Measurements from ENCODE around the gene ATF2. TPM values are rescaled to one million over a fixed set of nuclear protein-coding genes. Genes with fewer than 3 reads are reported as not detected.

The ATF2 gene
- polyA plus RNA-seq (2013, experiment 1 of 2), result 29.2 TPM
- polyA plus RNA-seq (2013, experiment 2 of 2), result 31.4 TPM

DNA sequence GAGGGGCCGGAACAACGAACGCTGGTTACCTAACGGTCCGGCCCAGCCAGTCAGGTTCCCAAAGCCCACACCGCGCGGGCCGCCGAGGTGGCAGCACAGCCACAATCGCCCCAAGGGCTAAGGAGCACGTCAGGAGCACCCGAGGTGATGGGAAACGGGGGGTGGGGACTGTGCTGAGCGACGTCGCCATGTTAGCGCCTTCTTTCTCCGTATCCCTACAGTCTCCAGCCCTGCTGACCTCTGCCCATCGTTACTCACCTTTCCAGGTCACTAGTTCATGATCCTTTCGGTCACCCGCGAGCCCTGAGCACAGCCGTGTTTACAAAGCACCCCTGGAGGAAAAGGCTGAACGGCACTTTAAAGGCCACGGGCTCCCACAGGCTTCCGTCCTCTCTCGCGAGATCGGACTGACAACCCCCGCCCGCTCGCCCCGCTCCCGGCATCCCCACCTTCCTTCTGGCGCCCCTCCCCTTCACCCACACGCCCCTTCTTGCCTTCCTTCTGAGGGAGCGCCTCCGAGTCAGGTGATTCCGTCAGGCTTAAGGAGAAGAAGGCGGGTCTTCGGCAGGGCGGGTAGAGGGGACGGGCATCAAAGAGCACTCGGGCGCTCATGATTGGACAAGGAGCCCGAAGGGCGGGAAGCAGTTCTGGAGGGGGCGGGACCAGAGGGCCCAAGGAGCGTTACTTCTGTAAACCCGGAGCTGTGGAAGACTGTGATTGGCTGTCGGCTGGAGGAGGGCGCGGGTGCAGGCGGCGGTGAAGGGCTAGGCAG lies at the start of gene ATF2:
ATF2 (minus strand) TSS at position 412 of the 772 bp plus-strand sequence. CDS start 31,760 bp downstream, outside the sequence.
- Histone ChIP-seq H3K27ac (ENCODE audit: low read depth, low read length) (peak within 1 kb of the TSS; percentile 97), H3K9ac (ENCODE audit: low read depth, low read length) (peak within 1 kb of the TSS; percentile 98), H3K36me3 (ENCODE audit: insufficient read depth, low read length) (peaks cover 3% of the 10 kb centered on the region; the same call in 1 of the 2 replicates), H3K4me3 (ENCODE audit: low read length) (peak within 1 kb of the TSS; percentile 99), H3K4me1 (ENCODE audit: insufficient read depth, low read length) (peaks cover 16% of the 10 kb centered on the region), H3K27me3 (ENCODE audit: insufficient read depth, low read length) (no peaks in the 10 kb centered on the region), H3K9me3 (ENCODE audit: insufficient read depth, low read depth, low read length) (no peaks in the 10 kb centered on the region)
- under 1% methylated on average over 56 of the region's 56 CpGs for WGBS

DNA sequence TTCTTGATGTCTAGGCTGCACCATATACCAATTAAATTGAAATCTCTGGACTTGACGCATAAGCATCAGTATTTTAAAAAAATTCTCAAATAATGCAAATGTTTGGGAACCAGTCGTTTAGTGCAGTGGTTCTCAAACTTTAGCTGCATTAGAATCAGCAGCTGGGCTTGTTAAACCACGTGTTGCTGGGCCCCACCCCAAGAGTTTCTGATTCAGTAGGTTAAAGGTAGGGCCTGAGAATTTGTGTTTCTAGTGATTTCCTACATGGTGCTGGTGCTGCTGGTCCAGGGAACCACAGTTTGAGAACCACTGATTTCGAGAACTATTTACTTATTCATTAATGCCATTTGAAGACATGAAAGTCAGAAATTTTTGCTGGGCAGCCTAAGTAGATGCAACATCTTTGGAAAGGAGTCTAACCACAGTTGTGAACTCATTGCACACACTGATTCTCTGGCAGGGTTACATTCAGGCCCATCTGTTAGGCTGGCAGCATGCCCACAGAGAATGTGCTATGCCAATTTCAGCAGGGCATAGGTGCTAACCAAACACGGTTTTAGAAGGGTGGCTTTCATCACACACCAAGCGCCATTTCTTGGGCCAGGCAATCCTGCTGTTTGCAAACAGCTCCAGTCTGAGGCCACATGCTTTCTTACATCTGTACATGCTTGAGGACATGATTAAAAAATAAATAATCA lies 39.9 kb upstream of the ATF2 start:
- Histone ChIP-seq H3K4me1 (ENCODE audit: insufficient read depth, low read length) (no peaks in the 10 kb centered on the region), H3K9me3 (ENCODE audit: insufficient read depth, low read depth, low read length) (no peaks in the 10 kb centered on the region), H3K27me3 (ENCODE audit: insufficient read depth, low read length) (no peaks in the 10 kb centered on the region), H3K9ac (ENCODE audit: low read depth, low read length) (no peak overlapping the region), H3K4me3 (ENCODE audit: low read length) (no peak overlapping the region), H3K36me3 (ENCODE audit: insufficient read depth, low read length) (no peaks in the 10 kb centered on the region), H3K27ac (ENCODE audit: low read depth, low read length) (no peak overlapping the region)
- 88% methylated on average over 6 of the region's 6 CpGs for WGBS

- no peak overlapping the region for H3K4me3 ChIP-seq (ENCODE audit: low read length)
- WGBS, result 100% methylated on average over 2 of the region's 3 CpGs
- H3K9me3 ChIP-seq (ENCODE audit: insufficient read depth, low read depth, low read length), result no peaks in the 10 kb centered on the region
- no peaks in the 10 kb centered on the region for H3K4me1 ChIP-seq (ENCODE audit: insufficient read depth, low read length)
- no peak overlapping the region for H3K9ac ChIP-seq (ENCODE audit: low read depth, low read length)
- H3K27me3 ChIP-seq (ENCODE audit: insufficient read depth, low read length), result no peaks in the 10 kb centered on the region
- H3K36me3 ChIP-seq (ENCODE audit: insufficient read depth, low read length), result no peaks in the 10 kb centered on the region
- H3K27ac ChIP-seq (ENCODE audit: low read depth, low read length), result no peak overlapping the region
These were observed 38.9 kb upstream of the ATF2 start for GRCh38 chr2:175206866-175207265.

DNA sequence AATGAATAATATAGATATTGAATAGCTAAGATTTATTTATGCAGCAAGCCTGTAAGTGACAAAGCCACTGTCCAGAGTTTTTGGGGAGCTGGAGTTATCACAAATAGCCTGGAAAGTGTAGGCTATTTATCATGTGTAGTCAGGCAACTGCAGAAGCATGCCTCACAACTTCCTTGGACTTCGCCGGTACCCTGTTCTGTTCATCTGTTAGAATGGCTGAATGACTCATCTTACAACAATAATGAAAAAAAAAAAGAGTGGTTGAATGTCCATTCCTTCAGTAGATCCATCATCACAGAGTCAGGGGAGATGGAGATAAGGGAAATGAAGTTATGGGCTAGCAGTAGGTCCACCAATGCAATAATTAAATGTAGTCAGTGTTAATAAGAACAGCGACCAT lies 37.5 kb upstream of the ATF2 start:
- H3K27me3 ChIP-seq (ENCODE audit: insufficient read depth, low read length), result no peaks in the 10 kb centered on the region
- H3K9ac ChIP-seq (ENCODE audit: low read depth, low read length), result no peak overlapping the region
- no peak overlapping the region for H3K27ac ChIP-seq (ENCODE audit: low read depth, low read length)
- no peak overlapping the region for H3K4me3 ChIP-seq (ENCODE audit: low read length)
- H3K36me3 ChIP-seq (ENCODE audit: insufficient read depth, low read length), result no peaks in the 10 kb centered on the region
- no peaks in the 10 kb centered on the region for H3K9me3 ChIP-seq (ENCODE audit: insufficient read depth, low read depth, low read length)
- WGBS, result 88% methylated on average over 3 of the region's 3 CpGs
- no peaks in the 10 kb centered on the region for H3K4me1 ChIP-seq (ENCODE audit: insufficient read depth, low read length)

- Histone ChIP-seq H3K27me3 (ENCODE audit: insufficient read depth, low read length) (no peaks in the 10 kb centered on the region), H3K4me3 (ENCODE audit: low read length) (no peak overlapping the region), H3K9ac (ENCODE audit: low read depth, low read length) (no peak overlapping the region), H3K4me1 (ENCODE audit: insufficient read depth, low read length) (no peaks in the 10 kb centered on the region), H3K27ac (ENCODE audit: low read depth, low read length) (no peak overlapping the region), H3K36me3 (ENCODE audit: insufficient read depth, low read length) (no peaks in the 10 kb centered on the region), H3K9me3 (ENCODE audit: insufficient read depth, low read depth, low read length) (no peaks in the 10 kb centered on the region)
- whole genome bisulfite sequencing, result 55% methylated on average over 12 of the region's 12 CpGs
These were observed 35.9 kb upstream of the ATF2 start for GRCh38 chr2:175203621-175204496.

GRCh38 chr2:175195012-175195411 lies 27.0 kb upstream of the ATF2 start:
- no peak overlapping the region for H3K27ac ChIP-seq (ENCODE audit: low read depth, low read length)
- H3K9ac ChIP-seq (ENCODE audit: low read depth, low read length), result no peak overlapping the region
- H3K36me3 ChIP-seq (ENCODE audit: insufficient read depth, low read length), result no peaks in the 10 kb centered on the region
- H3K27me3 ChIP-seq (ENCODE audit: insufficient read depth, low read length), result no peaks in the 10 kb centered on the region
- H3K4me3 ChIP-seq (ENCODE audit: low read length), result no peak overlapping the region
- no peaks in the 10 kb centered on the region for H3K4me1 ChIP-seq (ENCODE audit: insufficient read depth, low read length)
- no peaks in the 10 kb centered on the region for H3K9me3 ChIP-seq (ENCODE audit: insufficient read depth, low read depth, low read length)

DNA sequence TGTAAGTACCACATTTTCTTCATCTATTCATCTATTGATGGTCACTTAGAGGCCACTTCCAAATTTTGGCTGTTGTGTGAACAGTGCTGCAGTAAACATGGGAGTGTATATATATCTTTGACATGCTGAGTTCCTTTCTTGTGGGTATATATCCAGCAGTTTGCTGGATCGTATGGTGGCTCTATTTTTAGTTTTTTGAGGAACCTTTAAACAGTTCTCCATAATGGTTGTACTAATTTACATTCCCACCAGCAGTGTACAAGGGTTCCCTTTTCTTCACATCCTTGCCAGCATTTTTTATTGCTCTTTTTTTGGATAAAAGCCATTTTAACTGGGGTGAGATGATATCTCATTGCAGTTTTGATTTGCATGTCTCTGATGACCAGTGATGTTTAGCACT lies 20.8 kb upstream of the ATF2 start:
- Histone ChIP-seq H3K4me1 (ENCODE audit: insufficient read depth, low read length) (no peaks in the 10 kb centered on the region; the same call in 1 of the 2 replicates), H3K27me3 (ENCODE audit: insufficient read depth, low read length) (no peaks in the 10 kb centered on the region), H3K4me3 (ENCODE audit: low read length) (no peak overlapping the region), H3K9ac (ENCODE audit: low read depth, low read length) (no peak overlapping the region), H3K27ac (ENCODE audit: low read depth, low read length) (no peak overlapping the region), H3K36me3 (ENCODE audit: insufficient read depth, low read length) (no peaks in the 10 kb centered on the region), H3K9me3 (ENCODE audit: insufficient read depth, low read depth, low read length) (no peaks in the 10 kb centered on the region)
- no CpG with 5 or more reads among the region's 1 CpG for WGBS

- 95% methylated on average over 1 of the region's 1 CpG for WGBS
- Histone ChIP-seq H3K9ac (ENCODE audit: low read depth, low read length) (no peak overlapping the region), H3K4me1 (ENCODE audit: insufficient read depth, low read length) (no peaks in the 10 kb centered on the region; the same call in 1 of the 2 replicates), H3K27ac (ENCODE audit: low read depth, low read length) (no peak overlapping the region), H3K4me3 (ENCODE audit: low read length) (no peak overlapping the region), H3K27me3 (ENCODE audit: insufficient read depth, low read length) (no peaks in the 10 kb centered on the region), H3K36me3 (ENCODE audit: insufficient read depth, low read length) (no peaks in the 10 kb centered on the region), H3K9me3 (ENCODE audit: insufficient read depth, low read depth, low read length) (no peaks in the 10 kb centered on the region)
These were observed 19.4 kb upstream of the ATF2 start for GRCh38 chr2:175187378-175187777.

GRCh38 chr2:175183674-175184073 lies 15.7 kb upstream of the ATF2 start:
- H3K9me3 ChIP-seq (ENCODE audit: insufficient read depth, low read depth, low read length), result no peaks in the 10 kb centered on the region
- H3K4me3 ChIP-seq (ENCODE audit: low read length), result no peak overlapping the region
- 96% methylated on average over 2 of the region's 2 CpGs for WGBS
- H3K27me3 ChIP-seq (ENCODE audit: insufficient read depth, low read length), result no peaks in the 10 kb centered on the region
- peaks cover 6% of the 10 kb centered on the region for H3K4me1 ChIP-seq (ENCODE audit: insufficient read depth, low read length)
- H3K36me3 ChIP-seq (ENCODE audit: insufficient read depth, low read length), result peaks cover 16% of the 10 kb centered on the region
- H3K27ac ChIP-seq (ENCODE audit: low read depth, low read length), result no peak overlapping the region
- no peak overlapping the region for H3K9ac ChIP-seq (ENCODE audit: low read depth, low read length)

- WGBS, result 70% methylated on average over 5 of the region's 5 CpGs
These were observed 13.9 kb upstream of the ATF2 start for GRCh38 chr2:175181877-175182308.

More at GRCh38 chr2:175181877-175182308, 13.9 kb upstream of the ATF2 start:
- no peaks in the 10 kb centered on the region for H3K27me3 ChIP-seq (ENCODE audit: insufficient read depth, low read length)
- peak overlapping the region; percentile 33; the same call in 1 of the 2 replicates for H3K27ac ChIP-seq (ENCODE audit: low read depth, low read length)
- peak overlapping the region; percentile 62 for H3K9ac ChIP-seq (ENCODE audit: low read depth, low read length)
- peaks cover 34% of the 10 kb centered on the region for H3K36me3 ChIP-seq (ENCODE audit: insufficient read depth, low read length)
- H3K4me1 ChIP-seq (ENCODE audit: insufficient read depth, low read length), result peaks cover 6% of the 10 kb centered on the region
- peak overlapping the region; percentile 86 for H3K4me3 ChIP-seq (ENCODE audit: low read length)
- H3K9me3 ChIP-seq (ENCODE audit: insufficient read depth, low read depth, low read length), result no peaks in the 10 kb centered on the region

Data from HUES64 (cell line).